Mucosa of rectum (tissue), 2 donors: Measurements from ENCODE around the gene CAPZA1.
"Not testable (repeated sequence)": the region's sequence is repeated elsewhere in the genome, so short reads cannot be mapped to it uniquely, and the experiment has no call there.

Experiments used
- H3K27ac ChIP-seq, 2 donors: one replicate each; pipeline ENCODE4 v1.7.0; 2013; ENCODE audit warnings: inconsistent platforms in 2 of 2, low read depth in 2 of 2, low read length in 2 of 2
- H3K27me3 ChIP-seq, 2 donors: one replicate each; pipeline ENCODE4 v1.7.0; 2013; ENCODE audit warnings: low read length in 2 of 2; ENCODE audit not compliant: control insufficient read depth in 2 of 2, insufficient read depth in 2 of 2
- H3K36me3 ChIP-seq, 2 donors: one replicate each; pipeline ENCODE4 v1.7.0; 2013; ENCODE audit warnings: low read length in 2 of 2; ENCODE audit not compliant: control insufficient read depth in 2 of 2, insufficient read depth in 2 of 2
- H3K4me1 ChIP-seq, 2 donors: one replicate each; pipeline ENCODE4 v1.7.0; 2013; ENCODE audit warnings: low read length in 2 of 2, mild to moderate bottlenecking in 1 of 2; ENCODE audit not compliant: control insufficient read depth in 2 of 2, insufficient read depth in 2 of 2
- H3K4me3 ChIP-seq, 2 donors: one replicate each; pipeline ENCODE4 v1.7.0; 2013; ENCODE audit warnings: low read length in 2 of 2
- H3K9ac ChIP-seq, 2 donors: one replicate each; pipeline ENCODE4 v1.7.0; 2013; ENCODE audit warnings: low read length in 2 of 2, low read depth in 1 of 2, mild to moderate bottlenecking in 1 of 2
- H3K9me3 ChIP-seq, 2 donors: one replicate each; pipeline ENCODE4 v1.7.0; 2013; ENCODE audit warnings: low read length in 2 of 2; ENCODE audit not compliant: control insufficient read depth in 2 of 2
- donor health status: healthy.
- donor health status: Normal muscosa, but diverticular disease.

CAPZA1 gene

DNA sequence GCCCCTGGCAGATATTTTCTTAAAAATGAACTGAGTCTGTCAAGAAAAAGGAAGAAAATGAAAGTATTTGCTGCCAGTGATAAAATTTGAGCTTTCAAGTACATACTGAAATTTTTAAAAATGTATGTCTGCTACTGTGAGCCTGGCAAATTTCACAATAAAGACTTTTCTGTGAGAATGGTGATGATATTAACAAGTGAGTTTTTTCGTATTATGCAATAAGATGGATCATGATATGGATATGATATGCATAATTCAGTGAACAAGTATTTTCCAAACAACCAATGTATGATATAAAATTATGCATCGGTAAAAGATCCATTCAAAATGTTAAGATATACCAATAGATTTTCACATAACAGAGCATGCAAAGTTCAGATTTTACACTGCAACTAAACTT, 16.6 kb upstream of the CAPZA1 start:
- no peaks in the 10 kb centered on the region for H3K4me1 ChIP-seq
- H3K27ac ChIP-seq, result no peak overlapping the region
- peaks cover 15 to 27% of the 10 kb centered on the region in 2 donors for H3K36me3 ChIP-seq
- H3K9me3 ChIP-seq, result no peaks in the 10 kb centered on the region
- no peak overlapping the region for H3K4me3 ChIP-seq
- no peak overlapping the region for H3K9ac ChIP-seq
- H3K27me3 ChIP-seq, result no peaks in the 10 kb centered on the region

DNA sequence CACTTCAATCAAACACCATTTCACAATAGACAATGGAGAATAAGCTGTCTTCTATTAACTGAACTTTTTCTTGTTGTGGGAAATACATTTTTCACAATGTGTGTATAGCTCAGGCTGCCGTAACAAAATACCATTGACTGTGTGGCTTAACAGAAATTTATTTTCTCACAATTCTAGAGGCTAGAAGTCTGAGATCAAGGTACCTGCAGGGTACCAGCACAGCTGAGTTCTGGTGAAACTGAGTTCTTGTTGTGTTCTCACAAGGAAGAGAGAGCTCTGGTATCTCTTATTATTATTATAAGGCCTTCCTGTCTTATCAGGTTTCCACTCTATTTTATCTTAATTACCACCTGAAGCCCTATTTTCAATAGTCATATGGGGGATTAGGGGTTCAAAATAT, 16.1 kb upstream of the CAPZA1 start:
- Histone ChIP-seq H3K27me3 (no peaks in the 10 kb centered on the region), H3K9ac (no peak overlapping the region), H3K4me3 (no peak overlapping the region), H3K36me3 (peaks cover 21 to 30% of the 10 kb centered on the region in 2 donors), H3K9me3 (no peaks in the 10 kb centered on the region), H3K27ac (no peak overlapping the region), H3K4me1 (no peaks in the 10 kb centered on the region)

DNA sequence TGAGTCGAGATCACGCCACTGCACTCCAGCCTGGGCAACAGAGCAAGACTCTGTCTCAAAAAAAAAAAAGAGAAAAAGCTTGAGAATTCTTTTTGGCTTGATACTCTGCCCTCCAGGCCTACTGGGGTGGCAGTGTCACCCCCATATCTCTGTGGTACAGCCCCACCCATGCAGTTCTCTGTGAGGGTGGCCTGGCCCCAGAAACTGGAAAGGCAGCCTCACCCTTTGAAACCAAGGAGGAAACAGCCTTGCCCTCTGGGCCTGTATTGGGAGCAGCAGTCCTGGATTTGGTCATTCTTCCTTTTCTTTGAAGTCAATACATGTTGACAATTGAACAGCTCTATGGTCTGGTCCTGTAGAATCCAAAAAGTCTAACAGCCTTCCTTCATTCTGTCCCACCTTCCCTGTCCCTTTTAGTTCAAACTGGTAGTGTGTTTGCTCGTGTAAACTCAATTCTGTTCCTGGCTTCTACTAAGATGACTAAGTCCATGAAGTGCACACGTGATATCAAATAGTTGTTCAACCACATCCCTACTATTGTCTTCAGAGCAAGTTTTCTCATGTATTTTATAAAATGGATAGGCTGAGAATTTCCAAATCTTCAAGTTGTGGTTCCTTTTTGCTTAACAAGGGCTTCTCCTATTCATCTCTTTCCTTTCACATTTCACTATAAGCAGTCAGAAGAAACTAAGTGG, 13.9 kb upstream of the CAPZA1 start:
- Histone ChIP-seq H3K9me3 (no peaks in the 10 kb centered on the region), H3K27me3 (no peaks in the 10 kb centered on the region), H3K36me3 (peaks cover 36 to 38% of the 10 kb centered on the region in 2 donors), H3K9ac (no peak overlapping the region), H3K27ac (no peak overlapping the region), H3K4me1 (no peaks in the 10 kb centered on the region), H3K4me3 (no peak overlapping the region)

DNA sequence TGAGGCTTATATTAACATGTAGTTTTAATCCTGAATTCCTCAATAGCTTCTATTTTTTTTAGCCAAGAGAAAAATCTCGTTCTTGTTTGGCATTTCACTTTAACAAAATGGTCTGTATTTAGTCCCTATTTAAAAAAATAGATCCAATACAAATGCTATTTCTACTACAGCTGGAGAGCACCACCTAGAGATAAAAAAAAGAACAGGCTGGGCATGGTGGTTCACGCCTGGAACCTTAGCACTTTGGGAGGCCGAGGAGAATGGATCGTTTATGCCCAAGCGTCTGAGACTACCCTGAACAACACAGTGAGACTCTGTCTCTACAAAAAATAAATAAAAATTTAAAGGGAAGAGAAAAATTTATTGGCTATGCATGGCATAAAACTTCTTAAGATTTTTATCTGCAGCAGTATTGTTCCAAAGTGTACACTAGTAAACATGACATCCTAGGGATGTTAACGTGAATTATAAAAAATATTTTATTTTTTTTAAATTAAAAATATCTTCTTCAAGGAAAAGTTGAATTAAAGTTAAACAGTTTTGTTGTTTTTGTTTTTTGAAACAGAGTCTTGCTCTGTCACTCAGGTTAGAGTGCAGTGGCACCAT, 5.1 kb upstream of the CAPZA1 start:
- H3K27me3 ChIP-seq, result no peaks in the 10 kb centered on the region
- peaks cover 25 to 30% of the 10 kb centered on the region in 2 donors for H3K36me3 ChIP-seq
- H3K27ac ChIP-seq, result no peak overlapping the region
- H3K9ac ChIP-seq, result no peak overlapping the region
- H3K4me1 ChIP-seq, result peaks cover 2 to 6% of the 10 kb centered on the region in 2 donors
- H3K4me3 ChIP-seq, result no peak overlapping the region
- no peaks in the 10 kb centered on the region for H3K9me3 ChIP-seq

DNA sequence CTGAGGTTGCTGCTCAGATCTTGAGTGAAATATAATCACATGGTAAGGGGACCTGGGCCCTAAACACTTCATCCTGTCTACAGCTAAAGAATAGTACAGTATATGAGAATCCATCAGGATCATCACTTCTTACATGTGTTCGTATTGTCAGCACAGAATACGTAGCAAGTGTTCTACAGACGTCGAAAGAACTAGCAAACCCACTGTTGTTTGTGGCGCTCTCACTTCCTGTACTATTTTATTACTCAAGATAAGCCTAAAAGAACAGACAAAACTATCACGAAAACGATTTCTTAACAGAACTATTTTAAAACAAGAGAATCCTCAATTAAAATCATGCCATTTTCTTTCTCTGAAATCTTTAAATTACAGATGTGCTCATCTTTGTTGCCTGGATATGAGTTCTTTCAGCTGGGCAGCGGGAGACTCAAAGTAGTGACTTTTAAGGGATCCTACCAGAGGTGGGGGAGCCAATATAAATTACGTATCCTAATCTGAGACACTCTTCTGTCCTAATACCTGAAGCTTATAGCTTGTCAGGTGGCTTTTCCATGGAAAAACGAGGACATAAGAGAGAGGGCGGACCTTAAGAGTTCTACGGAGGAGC, 1.4 kb upstream of the CAPZA1 start:
- H3K36me3 ChIP-seq, result peaks cover 2 to 6% of the 10 kb centered on the region in 2 donors
- H3K27me3 ChIP-seq, result no peaks in the 10 kb centered on the region
- H3K27ac ChIP-seq, result peak overlapping the region; percentile 100
- peak overlapping the region; percentile 88 to 99 for H3K4me3 ChIP-seq
- no peaks in the 10 kb centered on the region for H3K9me3 ChIP-seq
- H3K9ac ChIP-seq, result peak overlapping the region; percentile 100
- H3K4me1 ChIP-seq, result peaks cover 10 to 13% of the 10 kb centered on the region in 2 donors

DNA sequence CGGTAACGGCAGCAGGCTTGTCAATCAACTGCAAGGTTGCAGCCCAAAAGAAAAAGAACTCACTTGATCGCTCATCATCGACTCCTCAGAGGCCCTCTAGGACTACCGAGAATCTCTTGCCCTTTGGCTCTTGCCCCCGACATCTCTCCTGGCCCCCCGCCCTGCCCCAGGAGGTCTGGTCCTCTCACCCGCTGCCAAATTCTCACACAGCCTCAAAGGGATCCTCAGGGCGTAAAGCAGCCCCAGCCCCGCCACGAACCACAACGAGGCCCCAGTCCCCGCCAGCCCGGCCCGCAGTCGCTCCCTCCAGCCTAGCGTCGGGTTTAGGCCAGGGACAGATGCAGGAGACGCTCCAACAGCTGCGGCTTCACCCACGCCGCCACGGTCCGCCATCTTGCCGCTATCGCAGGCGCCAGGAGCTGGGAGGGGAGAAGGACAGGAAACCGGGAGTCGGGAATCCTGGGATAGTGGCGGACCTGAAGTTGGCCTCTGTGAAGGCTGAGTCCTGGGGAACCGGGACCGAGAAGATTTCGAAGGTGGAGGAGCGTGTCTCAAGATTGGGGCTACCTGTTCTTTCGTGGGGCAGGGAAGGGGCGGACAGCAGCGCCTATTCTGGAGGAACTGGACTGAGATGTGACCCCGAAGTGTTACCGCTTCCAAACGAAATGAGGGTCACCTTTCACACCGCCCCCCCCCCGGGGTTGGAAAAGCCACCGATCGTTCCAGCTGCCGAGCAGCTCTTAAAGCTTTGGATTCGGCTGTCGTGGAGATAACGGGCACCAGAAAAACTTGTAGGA, 713 bp upstream of the CAPZA1 start, which contains the start of gene ST7L:
Gene ST7L, minus strand, starts transcription at position 421 of the 797 bp plus-strand sequence. Its CDS starts 28 bp downstream, at position 393.
- Histone ChIP-seq H3K36me3 (peaks cover 0 to 2% of the 10 kb centered on the region in 2 donors), H3K27ac (peak within 1 kb of the TSS; percentile 100), H3K9me3 (no peaks in the 10 kb centered on the region), H3K4me3 (peak within 1 kb of the TSS; percentile 88 to 99), H3K9ac (peak within 1 kb of the TSS; percentile 100), H3K4me1 (peaks cover 10 to 13% of the 10 kb centered on the region in 2 donors), H3K27me3 (no peaks in the 10 kb centered on the region)

DNA sequence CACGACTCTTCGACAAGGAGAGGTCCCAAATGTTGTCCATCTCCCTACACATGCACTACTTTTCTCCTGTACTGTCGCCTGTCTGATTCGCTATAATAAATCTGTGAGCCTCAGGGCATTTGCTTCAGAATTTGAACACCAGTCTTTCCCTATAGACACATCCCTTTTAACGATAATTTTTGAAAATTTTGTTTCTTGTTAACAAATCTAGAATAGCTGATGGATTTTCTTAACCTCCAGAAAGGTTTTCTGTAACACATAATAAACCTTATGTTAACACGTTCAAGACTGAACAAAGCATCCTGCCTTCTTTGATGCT, 704 bp downstream of the CAPZA1 start:
- Histone ChIP-seq H3K27ac (peak overlapping the region; percentile 100), H3K36me3 (peaks cover 0 to 5% of the 10 kb centered on the region in 2 donors), H3K27me3 (no peaks in the 10 kb centered on the region), H3K4me3 (peak overlapping the region; percentile 88 to 99), H3K4me1 (peaks cover 10 to 13% of the 10 kb centered on the region in 2 donors), H3K9ac (peak overlapping the region; percentile 100), H3K9me3 (no peaks in the 10 kb centered on the region)

DNA sequence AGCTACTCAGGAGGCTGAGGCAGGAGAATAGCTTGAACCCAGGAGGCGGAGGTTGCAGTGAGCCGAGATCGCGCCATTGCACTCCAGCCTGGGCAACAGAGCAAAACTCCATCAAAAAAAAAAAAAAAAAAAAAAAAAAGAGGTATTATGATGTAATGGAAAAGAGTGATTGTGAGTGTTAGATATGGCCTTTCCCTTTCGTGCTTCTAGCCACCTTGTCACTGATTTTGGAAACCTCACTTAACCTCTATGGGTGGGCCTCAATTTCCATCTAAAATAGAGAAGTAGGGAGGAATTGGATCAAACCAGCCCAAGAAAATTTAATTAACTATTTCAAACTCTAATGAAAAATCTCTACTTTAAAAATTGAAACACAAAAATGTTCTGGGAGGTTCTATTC, 4.9 kb downstream of the CAPZA1 start:
- not testable (repeated sequence) for H3K4me3 ChIP-seq, H3K9me3 ChIP-seq, H3K36me3 ChIP-seq, H3K27me3 ChIP-seq, H3K9ac ChIP-seq, H3K27ac ChIP-seq
- H3K4me1 ChIP-seq, result peaks cover 7 to 12% of the 10 kb centered on the region in 2 donors

DNA sequence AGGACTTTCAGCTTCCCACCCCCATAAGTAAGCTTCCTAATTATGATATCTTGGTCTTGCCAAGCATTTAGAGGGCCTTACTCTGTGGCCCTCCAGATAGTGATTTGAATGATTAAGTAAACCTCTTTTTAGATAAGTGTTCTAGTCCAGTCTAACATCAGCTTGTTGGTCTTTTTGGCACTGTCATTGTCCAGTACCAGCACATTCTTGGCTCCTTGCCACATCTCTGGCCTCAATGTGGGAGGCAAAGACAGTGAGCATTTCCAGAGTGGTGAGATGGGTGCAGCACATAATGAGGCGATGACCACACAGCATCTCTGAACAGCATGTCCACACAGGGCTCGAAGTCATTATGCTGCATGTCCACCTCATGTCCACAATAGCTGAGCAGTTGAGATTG, 6.1 kb downstream of the CAPZA1 start:
- no peak overlapping the region for H3K4me3 ChIP-seq
- peaks cover 6 to 12% of the 10 kb centered on the region in 2 donors for H3K4me1 ChIP-seq
- H3K27me3 ChIP-seq, result no peaks in the 10 kb centered on the region
- no peak overlapping the region for H3K27ac ChIP-seq
- H3K9me3 ChIP-seq, result no peaks in the 10 kb centered on the region
- no peak overlapping the region for H3K9ac ChIP-seq
- peaks cover 5 to 10% of the 10 kb centered on the region in 2 donors for H3K36me3 ChIP-seq

DNA sequence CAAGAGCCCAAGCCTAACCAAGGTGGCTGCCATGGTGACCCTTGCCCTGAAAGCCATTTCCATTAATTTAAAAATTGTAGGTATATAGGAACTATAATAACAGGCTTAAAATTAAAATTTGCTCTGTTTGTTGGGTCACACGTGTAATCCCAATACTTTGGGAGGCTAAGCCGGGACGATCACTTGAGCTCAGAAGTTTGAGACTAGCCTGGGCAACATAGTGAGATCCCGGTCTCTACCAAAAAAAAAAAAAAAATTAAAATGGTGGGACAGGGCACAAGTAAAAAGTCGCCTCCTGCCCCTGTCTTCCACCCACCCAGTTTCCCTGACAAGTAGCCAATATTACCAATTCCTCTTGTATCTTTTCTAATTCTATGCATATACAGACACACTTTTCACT, 6.6 kb downstream of the CAPZA1 start:
- H3K9ac ChIP-seq, result no peak overlapping the region
- H3K36me3 ChIP-seq, result peaks cover 5 to 10% of the 10 kb centered on the region in 2 donors
- H3K4me1 ChIP-seq, result peaks cover 6 to 8% of the 10 kb centered on the region in 2 donors
- no peaks in the 10 kb centered on the region for H3K9me3 ChIP-seq
- no peak overlapping the region for H3K27ac ChIP-seq
- H3K4me3 ChIP-seq, result no peak overlapping the region
- no peaks in the 10 kb centered on the region for H3K27me3 ChIP-seq
